Liver (tissue), 3 donors: ENCODE results near the gene PAX5.
"Not testable (repeated sequence)": the region's sequence is repeated elsewhere in the genome, so short reads cannot be mapped to it uniquely, and the experiment has no call there.

Experiments
- EGR1 ChIP-seq, 2 donors: IDR thresholded peaks; 2 replicates each; pipeline ENCODE4 v1.6.1; 2016 to 2018; ENCODE audit warnings: antibody characterized with exemption in 2 of 2, low read depth in 2 of 2
- JUND ChIP-seq, 2 donors: IDR thresholded peaks; 2 replicates each; pipeline ENCODE4 v1.6.1; 2016; ENCODE audit warnings: antibody characterized with exemption in 2 of 2
- RAD21 ChIP-seq, 2 donors: IDR thresholded peaks; 2 replicates each; pipeline ENCODE4 v1.6.1; 2016; ENCODE audit warnings: antibody characterized with exemption in 2 of 2, mild to moderate bottlenecking in 2 of 2
- ZBTB33 ChIP-seq: IDR thresholded peaks from 2 replicates; pipeline ENCODE4 v1.6.1; 2016; ENCODE audit warnings: antibody characterized with exemption
- TF ChIP-seq, protein P1 (sequence below): IDR thresholded peaks from 2 replicates; pipeline ENCODE4 v1.6.1; 2016; ENCODE audit warnings: antibody characterized with exemption
- TF ChIP-seq, protein P2 (sequence below): fragments of 150-350 bp; IDR thresholded peaks from 2 replicates; pipeline ENCODE4 v1.5.1; 2017; ENCODE audit warnings: improper control_type of control experiment, low read depth, low read length; ENCODE audit not compliant: missing input control
- TF ChIP-seq, protein P3 (sequence below): IDR thresholded peaks from 2 replicates; pipeline ENCODE4 v1.6.1; 2016; ENCODE audit warnings: antibody characterized with exemption
- donor health status: healthy.
- donor health status: healthy.

DNA sequence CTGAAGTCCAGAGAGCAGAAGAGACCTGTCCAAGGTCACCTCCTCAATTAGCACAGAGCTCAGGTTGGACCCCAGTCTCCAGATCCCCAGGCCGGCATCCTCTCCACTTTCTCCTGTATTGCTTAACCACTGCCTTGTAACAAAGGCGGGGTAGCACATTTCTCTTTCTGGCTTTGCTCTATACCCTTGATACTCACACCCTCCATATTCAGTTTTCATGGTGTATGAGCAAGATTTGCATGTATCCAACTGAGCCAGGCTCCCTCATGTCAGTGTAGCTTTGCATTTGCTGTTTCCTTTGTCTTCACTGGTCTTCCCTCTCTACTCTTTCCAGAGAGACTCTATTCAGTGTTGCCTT lies 20.3 kb upstream of the PAX5 start:
- TF ChIP-seq, protein P1, sequence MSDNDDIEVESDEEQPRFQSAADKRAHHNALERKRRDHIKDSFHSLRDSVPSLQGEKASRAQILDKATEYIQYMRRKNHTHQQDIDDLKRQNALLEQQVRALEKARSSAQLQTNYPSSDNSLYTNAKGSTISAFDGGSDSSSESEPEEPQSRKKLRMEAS, result not testable (repeated sequence)
- not testable (repeated sequence) for TF ChIP-seq RAD21 (IDR thresholded peaks at IDR 0.05); ZBTB33; JUND (IDR thresholded peaks at IDR 0.05); EGR1 (IDR thresholded peaks at IDR 0.05; ENCODE audit: low read depth in 2 of 2)
- TF ChIP-seq, protein P2, sequence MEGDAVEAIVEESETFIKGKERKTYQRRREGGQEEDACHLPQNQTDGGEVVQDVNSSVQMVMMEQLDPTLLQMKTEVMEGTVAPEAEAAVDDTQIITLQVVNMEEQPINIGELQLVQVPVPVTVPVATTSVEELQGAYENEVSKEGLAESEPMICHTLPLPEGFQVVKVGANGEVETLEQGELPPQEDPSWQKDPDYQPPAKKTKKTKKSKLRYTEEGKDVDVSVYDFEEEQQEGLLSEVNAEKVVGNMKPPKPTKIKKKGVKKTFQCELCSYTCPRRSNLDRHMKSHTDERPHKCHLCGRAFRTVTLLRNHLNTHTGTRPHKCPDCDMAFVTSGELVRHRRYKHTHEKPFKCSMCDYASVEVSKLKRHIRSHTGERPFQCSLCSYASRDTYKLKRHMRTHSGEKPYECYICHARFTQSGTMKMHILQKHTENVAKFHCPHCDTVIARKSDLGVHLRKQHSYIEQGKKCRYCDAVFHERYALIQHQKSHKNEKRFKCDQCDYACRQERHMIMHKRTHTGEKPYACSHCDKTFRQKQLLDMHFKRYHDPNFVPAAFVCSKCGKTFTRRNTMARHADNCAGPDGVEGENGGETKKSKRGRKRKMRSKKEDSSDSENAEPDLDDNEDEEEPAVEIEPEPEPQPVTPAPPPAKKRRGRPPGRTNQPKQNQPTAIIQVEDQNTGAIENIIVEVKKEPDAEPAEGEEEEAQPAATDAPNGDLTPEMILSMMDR, result not testable (repeated sequence)
- TF ChIP-seq, protein P3, sequence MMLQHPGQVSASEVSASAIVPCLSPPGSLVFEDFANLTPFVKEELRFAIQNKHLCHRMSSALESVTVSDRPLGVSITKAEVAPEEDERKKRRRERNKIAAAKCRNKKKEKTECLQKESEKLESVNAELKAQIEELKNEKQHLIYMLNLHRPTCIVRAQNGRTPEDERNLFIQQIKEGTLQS, result not testable (repeated sequence)
